ENCODE data around the gene SOX15. TPM values are rescaled to one million over a fixed set of nuclear protein-coding genes. Genes with fewer than 3 reads are reported as not detected.

Gene SOX15
- total and polyA plus RNA-seq, 2 of the 13 experiments (the other 11 are each of a cell fraction or from before 2014, with no cell fraction given): 0.07 to 0.18 TPM

DNA sequence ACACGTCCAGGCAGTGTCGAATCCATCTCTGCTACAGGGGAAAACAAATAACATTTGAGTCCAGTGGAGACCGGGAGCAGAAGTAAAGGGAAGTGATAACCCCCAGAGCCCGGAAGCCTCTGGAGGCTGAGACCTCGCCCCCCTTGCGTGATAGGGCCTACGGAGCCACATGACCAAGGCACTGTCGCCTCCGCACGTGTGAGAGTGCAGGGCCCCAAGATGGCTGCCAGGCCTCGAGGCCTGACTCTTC, 17.6 kb downstream of the SOX15 start (continued):
- TF ChIP-seq, protein P1, sequence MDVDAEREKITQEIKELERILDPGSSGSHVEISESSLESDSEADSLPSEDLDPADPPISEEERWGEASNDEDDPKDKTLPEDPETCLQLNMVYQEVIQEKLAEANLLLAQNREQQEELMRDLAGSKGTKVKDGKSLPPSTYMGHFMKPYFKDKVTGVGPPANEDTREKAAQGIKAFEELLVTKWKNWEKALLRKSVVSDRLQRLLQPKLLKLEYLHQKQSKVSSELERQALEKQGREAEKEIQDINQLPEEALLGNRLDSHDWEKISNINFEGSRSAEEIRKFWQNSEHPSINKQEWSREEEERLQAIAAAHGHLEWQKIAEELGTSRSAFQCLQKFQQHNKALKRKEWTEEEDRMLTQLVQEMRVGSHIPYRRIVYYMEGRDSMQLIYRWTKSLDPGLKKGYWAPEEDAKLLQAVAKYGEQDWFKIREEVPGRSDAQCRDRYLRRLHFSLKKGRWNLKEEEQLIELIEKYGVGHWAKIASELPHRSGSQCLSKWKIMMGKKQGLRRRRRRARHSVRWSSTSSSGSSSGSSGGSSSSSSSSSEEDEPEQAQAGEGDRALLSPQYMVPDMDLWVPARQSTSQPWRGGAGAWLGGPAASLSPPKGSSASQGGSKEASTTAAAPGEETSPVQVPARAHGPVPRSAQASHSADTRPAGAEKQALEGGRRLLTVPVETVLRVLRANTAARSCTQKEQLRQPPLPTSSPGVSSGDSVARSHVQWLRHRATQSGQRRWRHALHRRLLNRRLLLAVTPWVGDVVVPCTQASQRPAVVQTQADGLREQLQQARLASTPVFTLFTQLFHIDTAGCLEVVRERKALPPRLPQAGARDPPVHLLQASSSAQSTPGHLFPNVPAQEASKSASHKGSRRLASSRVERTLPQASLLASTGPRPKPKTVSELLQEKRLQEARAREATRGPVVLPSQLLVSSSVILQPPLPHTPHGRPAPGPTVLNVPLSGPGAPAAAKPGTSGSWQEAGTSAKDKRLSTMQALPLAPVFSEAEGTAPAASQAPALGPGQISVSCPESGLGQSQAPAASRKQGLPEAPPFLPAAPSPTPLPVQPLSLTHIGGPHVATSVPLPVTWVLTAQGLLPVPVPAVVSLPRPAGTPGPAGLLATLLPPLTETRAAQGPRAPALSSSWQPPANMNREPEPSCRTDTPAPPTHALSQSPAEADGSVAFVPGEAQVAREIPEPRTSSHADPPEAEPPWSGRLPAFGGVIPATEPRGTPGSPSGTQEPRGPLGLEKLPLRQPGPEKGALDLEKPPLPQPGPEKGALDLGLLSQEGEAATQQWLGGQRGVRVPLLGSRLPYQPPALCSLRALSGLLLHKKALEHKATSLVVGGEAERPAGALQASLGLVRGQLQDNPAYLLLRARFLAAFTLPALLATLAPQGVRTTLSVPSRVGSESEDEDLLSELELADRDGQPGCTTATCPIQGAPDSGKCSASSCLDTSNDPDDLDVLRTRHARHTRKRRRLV (CRISPR knock-in tag; IDR thresholded peaks at IDR 0.05): no peak
- TF ChIP-seq ATAD3A (CRISPR knock-in tag; IDR thresholded peaks at IDR 0.05): no peak
- TF ChIP-seq ZUFSP (CRISPR knock-in tag; IDR thresholded peaks at IDR 0.05; ENCODE audit: borderline replicate concordance): no peak
- TF ChIP-seq MATR3 (CRISPR knock-in tag; IDR thresholded peaks at IDR 0.05): no peak
- TF ChIP-seq ZNF768 (CRISPR knock-in tag; IDR thresholded peaks at IDR 0.05): no peak
- no peak for TF ChIP-seq ZNF530 (CRISPR knock-in tag; IDR thresholded peaks at IDR 0.05; ENCODE audit: low read depth)
- TF ChIP-seq ZFY (CRISPR knock-in tag; IDR thresholded peaks at IDR 0.05): peak; percentile 94
- TF ChIP-seq ZNF343 (CRISPR knock-in tag; IDR thresholded peaks at IDR 0.05): peak; percentile 91; the same call in 1 of the 2 replicates
- no peak for TF ChIP-seq CENPX (CRISPR knock-in tag; IDR thresholded peaks at IDR 0.05)
- TF ChIP-seq SMAD9 (CRISPR knock-in tag; IDR thresholded peaks at IDR 0.05): no peak
- TF ChIP-seq ZNF136 (CRISPR knock-in tag; IDR thresholded peaks at IDR 0.05; ENCODE audit: low read depth): no peak
- TF ChIP-seq, protein P2, sequence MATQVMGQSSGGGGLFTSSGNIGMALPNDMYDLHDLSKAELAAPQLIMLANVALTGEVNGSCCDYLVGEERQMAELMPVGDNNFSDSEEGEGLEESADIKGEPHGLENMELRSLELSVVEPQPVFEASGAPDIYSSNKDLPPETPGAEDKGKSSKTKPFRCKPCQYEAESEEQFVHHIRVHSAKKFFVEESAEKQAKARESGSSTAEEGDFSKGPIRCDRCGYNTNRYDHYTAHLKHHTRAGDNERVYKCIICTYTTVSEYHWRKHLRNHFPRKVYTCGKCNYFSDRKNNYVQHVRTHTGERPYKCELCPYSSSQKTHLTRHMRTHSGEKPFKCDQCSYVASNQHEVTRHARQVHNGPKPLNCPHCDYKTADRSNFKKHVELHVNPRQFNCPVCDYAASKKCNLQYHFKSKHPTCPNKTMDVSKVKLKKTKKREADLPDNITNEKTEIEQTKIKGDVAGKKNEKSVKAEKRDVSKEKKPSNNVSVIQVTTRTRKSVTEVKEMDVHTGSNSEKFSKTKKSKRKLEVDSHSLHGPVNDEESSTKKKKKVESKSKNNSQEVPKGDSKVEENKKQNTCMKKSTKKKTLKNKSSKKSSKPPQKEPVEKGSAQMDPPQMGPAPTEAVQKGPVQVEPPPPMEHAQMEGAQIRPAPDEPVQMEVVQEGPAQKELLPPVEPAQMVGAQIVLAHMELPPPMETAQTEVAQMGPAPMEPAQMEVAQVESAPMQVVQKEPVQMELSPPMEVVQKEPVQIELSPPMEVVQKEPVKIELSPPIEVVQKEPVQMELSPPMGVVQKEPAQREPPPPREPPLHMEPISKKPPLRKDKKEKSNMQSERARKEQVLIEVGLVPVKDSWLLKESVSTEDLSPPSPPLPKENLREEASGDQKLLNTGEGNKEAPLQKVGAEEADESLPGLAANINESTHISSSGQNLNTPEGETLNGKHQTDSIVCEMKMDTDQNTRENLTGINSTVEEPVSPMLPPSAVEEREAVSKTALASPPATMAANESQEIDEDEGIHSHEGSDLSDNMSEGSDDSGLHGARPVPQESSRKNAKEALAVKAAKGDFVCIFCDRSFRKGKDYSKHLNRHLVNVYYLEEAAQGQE (IDR thresholded peaks at IDR 0.05; ENCODE audit: borderline replicate concordance in 1 of 2, low read depth in 1 of 2, low read length in 2 of 2): no peak
- TF ChIP-seq PTBP1 (IDR thresholded peaks at IDR 0.05; ENCODE audit: low read depth, low read length, poor library complexity, severe bottlenecking): no peak
- no peak for TF ChIP-seq ZSCAN25 (CRISPR knock-in tag; IDR thresholded peaks at IDR 0.05)
- TF ChIP-seq ZNF549 (CRISPR knock-in tag; IDR thresholded peaks at IDR 0.05): no peak
- no peak for TF ChIP-seq ZFYVE20 (CRISPR knock-in tag; IDR thresholded peaks at IDR 0.05; ENCODE audit: borderline replicate concordance, low read depth)
- TF ChIP-seq NR3C1 (CRISPR knock-in tag; IDR thresholded peaks at IDR 0.05): no peak
- TF ChIP-seq ZNF569 (CRISPR knock-in tag; IDR thresholded peaks at IDR 0.05; ENCODE audit: borderline replicate concordance): no peak
- TF ChIP-seq NFKBIZ (CRISPR knock-in tag; IDR thresholded peaks at IDR 0.05): no peak
- TF ChIP-seq, protein P3, sequence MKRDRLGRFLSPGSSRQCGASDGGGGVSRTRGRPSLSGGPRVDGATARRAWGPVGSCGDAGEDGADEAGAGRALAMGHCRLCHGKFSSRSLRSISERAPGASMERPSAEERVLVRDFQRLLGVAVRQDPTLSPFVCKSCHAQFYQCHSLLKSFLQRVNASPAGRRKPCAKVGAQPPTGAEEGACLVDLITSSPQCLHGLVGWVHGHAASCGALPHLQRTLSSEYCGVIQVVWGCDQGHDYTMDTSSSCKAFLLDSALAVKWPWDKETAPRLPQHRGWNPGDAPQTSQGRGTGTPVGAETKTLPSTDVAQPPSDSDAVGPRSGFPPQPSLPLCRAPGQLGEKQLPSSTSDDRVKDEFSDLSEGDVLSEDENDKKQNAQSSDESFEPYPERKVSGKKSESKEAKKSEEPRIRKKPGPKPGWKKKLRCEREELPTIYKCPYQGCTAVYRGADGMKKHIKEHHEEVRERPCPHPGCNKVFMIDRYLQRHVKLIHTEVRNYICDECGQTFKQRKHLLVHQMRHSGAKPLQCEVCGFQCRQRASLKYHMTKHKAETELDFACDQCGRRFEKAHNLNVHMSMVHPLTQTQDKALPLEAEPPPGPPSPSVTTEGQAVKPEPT (CRISPR knock-in tag; IDR thresholded peaks at IDR 0.05; ENCODE audit: low read depth): peak; percentile 81; the same call in 1 of the 2 replicates

All from HepG2 (cell line).